HG03280 (cell line): ENCODE measurements around the gene SFXN1.
A peak's percentile ranks its signal among the peaks of the same experiment; 100 is the strongest.
"Not testable (repeated sequence)": the region's sequence is repeated elsewhere in the genome, so short reads cannot be mapped to it uniquely, and the experiment has no call there.

Experiments used
- ATAC-seq: cut with Tn5 transposase; IDR thresholded peaks from one replicate; pipeline ENCODE4 v1.9.1; 2021; ENCODE audit warnings: mild to moderate bottlenecking, moderate library complexity; ENCODE audit not compliant: unreplicated experiment

The SFXN1 gene

GRCh38 chr5:175493726-175494125, 15.4 kb downstream of the SFXN1 start:
- no peak for ATAC-seq

GRCh38 chr5:175494264-175495183, 16.2 kb downstream of the SFXN1 start:
- ATAC-seq: no peak

GRCh38 chr5:175501759-175502158, 23.4 kb downstream of the SFXN1 start:
- ATAC-seq: no peak

- not testable (repeated sequence) for ATAC-seq
These were observed 29.3 kb downstream of the SFXN1 start for GRCh38 chr5:175507671-175508070.

- ATAC-seq: no peak
These were observed 30.5 kb downstream of the SFXN1 start for GRCh38 chr5:175508896-175509295.

- ATAC-seq: no peak
These were observed 34.9 kb downstream of the SFXN1 start for GRCh38 chr5:175513297-175513696.

GRCh38 chr5:175513726-175514125, 35.4 kb downstream of the SFXN1 start:
- ATAC-seq: no peak

GRCh38 chr5:175516933-175517823, 38.8 kb downstream of the SFXN1 start:
- ATAC-seq: no peak

- ATAC-seq: no peak
These were observed 39.6 kb downstream of the SFXN1 start for GRCh38 chr5:175517824-175518450.

GRCh38 chr5:175519006-175519405, 40.6 kb downstream of the SFXN1 start:
- no peak for ATAC-seq

- ATAC-seq: no peak
These were observed 42.0 kb downstream of the SFXN1 start for GRCh38 chr5:175520321-175520720.

GRCh38 chr5:175520873-175521272, 42.5 kb downstream of the SFXN1 start:
- ATAC-seq: no peak

- no peak for ATAC-seq
These were observed 43.0 kb downstream of the SFXN1 start for GRCh38 chr5:175521313-175521833.

GRCh38 chr5:175523292-175523691, 44.9 kb downstream of the SFXN1 start:
- ATAC-seq: no peak

- no peak for ATAC-seq
These were observed 45.9 kb downstream of the SFXN1 start for GRCh38 chr5:175524211-175524610.

- ATAC-seq: no peak
These were observed 48.3 kb downstream of the SFXN1 start for GRCh38 chr5:175526691-175527090.

- ATAC-seq: no peak
These were observed 53.0 kb downstream of the SFXN1 start for GRCh38 chr5:175531361-175531760.

GRCh38 chr5:175534070-175534932, 55.9 kb downstream of the SFXN1 start:
- ATAC-seq: peak; percentile 94

GRCh38 chr5:175535331-175535730, 57.0 kb downstream of the SFXN1 start:
- ATAC-seq: not testable (repeated sequence)

- ATAC-seq: no peak
These were observed 57.4 kb downstream of the SFXN1 start for GRCh38 chr5:175535796-175536195.
